ENCODE data around the gene GPR137.
A peak's percentile ranks its signal among the peaks of the same experiment; 100 is the strongest.
"Not testable (repeated sequence)": the region's sequence is repeated elsewhere in the genome, so short reads cannot be mapped to it uniquely, and the experiment has no call there.

The GPR137 gene

DNA sequence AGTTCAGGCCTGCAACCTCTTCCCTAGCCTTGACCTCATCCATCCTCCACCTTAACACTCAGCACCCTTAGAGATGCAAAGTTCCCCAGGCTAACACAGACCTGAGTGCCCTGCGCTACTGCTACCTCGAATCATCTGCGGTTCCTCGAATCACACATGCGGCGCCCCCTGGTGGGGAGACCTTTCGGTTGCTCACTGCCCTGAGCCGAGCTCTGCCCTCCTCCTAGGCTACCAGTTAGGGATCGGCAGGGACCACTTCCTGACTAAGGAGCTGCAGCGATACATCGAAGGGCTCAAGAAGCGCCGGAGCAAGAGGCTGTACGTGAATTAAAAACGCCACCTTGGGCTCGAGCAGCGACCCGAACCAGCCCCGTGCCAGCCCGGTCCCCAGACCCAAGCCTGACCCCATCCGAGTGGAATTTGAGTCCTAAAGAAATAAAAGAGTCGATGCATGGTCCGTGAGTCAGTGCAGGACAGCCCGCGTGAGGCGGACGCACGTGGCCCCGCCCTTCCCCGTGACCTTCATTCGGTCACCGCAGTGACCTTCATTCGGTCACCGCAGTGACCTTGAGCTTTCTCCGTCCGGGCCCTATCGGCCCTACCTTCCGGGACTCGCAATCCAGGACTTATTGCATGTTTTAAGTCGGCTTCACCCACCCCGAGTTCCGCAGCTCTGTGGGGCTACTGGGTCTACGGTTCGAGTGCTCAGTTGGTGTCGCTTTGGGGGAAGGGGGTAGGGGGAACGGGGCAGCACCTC lies 18.8 kb downstream of the GPR137 start:
- DNase-seq (ENCODE audit: low spot score) = peak; percentile 93

- DNase-seq (ENCODE audit: low spot score) = peak; percentile 99
These were observed 19.5 kb downstream of the GPR137 start, which contains the start of gene ESRRA for GRCh38 chr11:64305075-64305690. ESRRA (plus strand) TSS chr11:64305524; CDS start chr11:64307180, 1,656 bp downstream.

- peak; percentile 74 for DNase-seq (ENCODE audit: low spot score)
These were observed 20.3 kb downstream of the GPR137 start for GRCh38 chr11:64305691-64306562.

DNA sequence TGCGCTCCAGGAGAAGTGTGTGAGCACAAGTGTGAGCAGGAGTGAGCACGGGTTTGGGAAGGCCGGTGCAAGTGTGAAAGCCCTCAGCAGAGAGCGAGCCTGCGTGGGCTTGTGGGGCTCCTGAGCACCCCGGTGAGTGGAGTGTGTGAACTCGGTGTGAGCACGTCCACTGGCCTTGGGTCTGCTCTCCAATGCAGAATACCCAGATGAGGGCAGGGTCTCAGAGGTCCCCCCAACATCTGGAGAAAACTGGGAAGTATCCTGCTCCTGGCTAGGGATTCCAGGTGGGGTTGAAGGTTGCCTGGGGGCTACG lies 20.9 kb downstream of the GPR137 start:
- no peak for DNase-seq (ENCODE audit: low spot score)

DNA sequence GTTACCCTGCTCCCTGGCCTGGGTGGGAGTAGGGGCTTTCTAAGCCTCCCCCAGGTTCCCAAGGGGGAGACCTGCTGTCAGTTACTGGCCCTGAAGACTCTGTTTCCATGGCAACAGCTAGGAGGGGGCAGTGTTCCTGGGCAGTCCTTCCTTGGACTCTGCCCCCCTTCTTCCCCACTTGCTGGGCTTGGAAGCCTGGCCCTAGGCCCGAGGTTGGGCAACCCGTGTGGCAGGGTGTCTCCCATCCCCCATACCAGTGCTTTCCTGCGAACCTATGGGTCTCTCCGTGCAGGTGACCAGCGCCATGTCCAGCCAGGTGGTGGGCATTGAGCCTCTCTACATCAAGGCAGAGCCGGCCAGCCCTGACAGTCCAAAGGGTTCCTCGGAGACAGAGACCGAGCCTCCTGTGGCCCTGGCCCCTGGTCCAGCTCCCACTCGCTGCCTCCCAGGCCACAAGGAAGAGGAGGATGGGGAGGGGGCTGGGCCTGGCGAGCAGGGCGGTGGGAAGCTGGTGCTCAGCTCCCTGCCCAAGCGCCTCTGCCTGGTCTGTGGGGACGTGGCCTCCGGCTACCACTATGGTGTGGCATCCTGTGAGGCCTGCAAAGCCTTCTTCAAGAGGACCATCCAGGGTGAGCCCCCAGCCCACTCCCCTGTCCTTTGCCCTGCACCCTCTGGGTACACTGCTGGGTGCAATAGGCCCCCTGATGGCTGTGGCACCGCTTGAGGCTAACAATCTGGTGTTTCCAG lies 21.4 kb downstream of the GPR137 start:
- no peak for DNase-seq (ENCODE audit: low spot score)

DNA sequence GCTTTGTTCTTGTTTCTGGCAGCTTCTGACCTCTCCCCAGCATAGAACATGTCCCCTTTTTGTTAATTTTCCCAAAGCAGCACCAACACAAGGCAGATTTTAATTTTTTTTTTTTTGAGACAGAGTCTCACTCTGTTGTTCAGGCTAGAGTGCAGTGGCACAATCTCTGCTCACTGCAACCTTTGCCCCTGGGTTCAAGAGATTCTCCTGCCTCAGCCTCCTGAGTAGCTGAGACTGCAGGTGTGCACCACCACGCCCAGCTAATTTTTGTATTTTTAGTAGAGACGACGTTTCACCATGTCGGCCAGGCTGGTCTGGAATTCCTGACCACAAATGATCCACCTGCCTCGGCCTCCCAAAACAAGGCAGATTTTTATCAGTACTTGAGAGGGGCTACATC lies 22.1 kb downstream of the GPR137 start:
- DNase-seq (ENCODE audit: low spot score) = not testable (repeated sequence)

- no peak for DNase-seq (ENCODE audit: low spot score)
These were observed 27.3 kb downstream of the GPR137 start for GRCh38 chr11:64312947-64313346.

- no peak for DNase-seq (ENCODE audit: low spot score)
These were observed 28.0 kb downstream of the GPR137 start for GRCh38 chr11:64313491-64314145.

- no peak for DNase-seq (ENCODE audit: low spot score)
These were observed 28.6 kb downstream of the GPR137 start for GRCh38 chr11:64314146-64314804.

- DNase-seq (ENCODE audit: low spot score) = no peak
These were observed 29.3 kb downstream of the GPR137 start for GRCh38 chr11:64314805-64315561.

- DNase-seq (ENCODE audit: low spot score) = not testable (repeated sequence)
These were observed 30.2 kb downstream of the GPR137 start for GRCh38 chr11:64315667-64316526.

DNA sequence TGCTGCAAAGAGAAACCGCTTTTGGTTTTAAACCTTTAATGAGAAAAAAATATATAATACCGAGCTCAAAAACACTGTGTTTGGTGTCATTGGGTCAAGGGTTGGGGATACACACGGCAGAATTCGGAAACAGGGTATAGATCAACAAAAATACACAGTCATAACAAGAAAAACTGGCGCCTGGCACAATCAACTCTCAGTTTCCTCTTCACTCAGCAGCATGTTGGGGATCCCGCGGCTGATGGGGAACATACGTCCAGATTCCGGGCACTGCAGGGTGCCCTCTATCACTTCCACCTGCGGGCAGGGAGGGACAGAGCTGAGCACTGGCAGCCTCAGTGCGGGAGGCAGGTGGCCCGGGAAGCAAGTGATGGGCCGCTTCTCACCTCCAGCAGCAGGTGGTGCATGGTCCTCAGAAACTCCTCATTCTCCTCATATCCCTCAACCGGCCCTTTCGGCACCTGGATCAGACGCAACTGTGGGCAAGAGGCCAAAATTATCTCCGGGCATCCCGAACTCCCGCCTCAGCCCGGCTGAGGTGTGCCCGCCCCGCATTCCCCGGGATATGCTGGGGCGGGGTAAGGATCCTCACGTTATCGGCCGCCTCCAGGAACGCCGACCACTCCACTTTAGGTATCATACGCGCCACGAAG lies 31.1 kb downstream of the GPR137 start:
- DNase-seq (ENCODE audit: low spot score) = peak; percentile 87

GRCh38 chr11:64317325-64317960 lies 31.8 kb downstream of the GPR137 start, which contains the start of gene TRMT112:
TRMT112 (minus strand) TSS chr11:64317559; CDS start chr11:64317526, 33 bp downstream.
- peak; percentile 100 for DNase-seq (ENCODE audit: low spot score)

DNA sequence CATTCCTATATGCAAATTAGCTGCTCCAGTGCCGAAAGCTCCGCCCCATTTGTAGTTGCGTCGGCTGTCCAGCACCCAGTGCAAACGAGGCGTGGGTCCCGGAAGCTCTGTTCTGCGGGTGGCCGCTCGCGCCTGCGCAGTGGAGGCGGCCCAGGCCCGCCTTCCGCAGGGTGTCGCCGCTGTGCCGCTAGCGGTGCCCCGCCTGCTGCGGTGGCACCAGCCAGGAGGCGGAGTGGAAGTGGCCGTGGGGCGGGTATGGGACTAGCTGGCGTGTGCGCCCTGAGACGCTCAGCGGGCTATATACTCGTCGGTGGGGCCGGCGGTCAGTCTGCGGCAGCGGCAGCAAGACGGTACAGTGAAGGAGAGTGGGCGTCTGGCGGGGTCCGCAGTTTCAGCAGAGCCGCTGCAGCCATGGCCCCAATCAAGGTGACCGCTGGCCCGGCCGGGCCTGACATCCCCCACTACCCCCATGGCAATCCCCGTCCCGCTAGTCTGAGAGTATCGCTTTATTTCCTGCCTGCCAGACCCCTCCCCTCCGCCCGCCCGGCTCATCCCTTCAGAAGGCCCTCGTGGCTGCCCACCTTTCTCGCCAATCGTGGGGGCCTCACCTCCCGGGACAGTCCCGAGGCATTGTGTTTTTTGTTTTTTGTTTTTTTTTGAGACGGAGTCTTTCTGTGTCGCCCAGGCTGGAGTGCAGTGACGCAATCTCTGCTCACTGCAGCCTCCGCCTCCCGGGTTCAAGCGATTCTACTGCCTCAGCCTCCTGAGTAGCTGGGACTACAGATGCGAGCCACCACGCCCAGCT lies 32.5 kb downstream of the GPR137 start, which contains the start of gene PRDX5:
TSS of gene PRDX5 (plus strand) at position 161 of the 805 bp plus-strand sequence. CDS start at position 256, 95 bp downstream.
- peak; percentile 97 for DNase-seq (ENCODE audit: low spot score)

DNA sequence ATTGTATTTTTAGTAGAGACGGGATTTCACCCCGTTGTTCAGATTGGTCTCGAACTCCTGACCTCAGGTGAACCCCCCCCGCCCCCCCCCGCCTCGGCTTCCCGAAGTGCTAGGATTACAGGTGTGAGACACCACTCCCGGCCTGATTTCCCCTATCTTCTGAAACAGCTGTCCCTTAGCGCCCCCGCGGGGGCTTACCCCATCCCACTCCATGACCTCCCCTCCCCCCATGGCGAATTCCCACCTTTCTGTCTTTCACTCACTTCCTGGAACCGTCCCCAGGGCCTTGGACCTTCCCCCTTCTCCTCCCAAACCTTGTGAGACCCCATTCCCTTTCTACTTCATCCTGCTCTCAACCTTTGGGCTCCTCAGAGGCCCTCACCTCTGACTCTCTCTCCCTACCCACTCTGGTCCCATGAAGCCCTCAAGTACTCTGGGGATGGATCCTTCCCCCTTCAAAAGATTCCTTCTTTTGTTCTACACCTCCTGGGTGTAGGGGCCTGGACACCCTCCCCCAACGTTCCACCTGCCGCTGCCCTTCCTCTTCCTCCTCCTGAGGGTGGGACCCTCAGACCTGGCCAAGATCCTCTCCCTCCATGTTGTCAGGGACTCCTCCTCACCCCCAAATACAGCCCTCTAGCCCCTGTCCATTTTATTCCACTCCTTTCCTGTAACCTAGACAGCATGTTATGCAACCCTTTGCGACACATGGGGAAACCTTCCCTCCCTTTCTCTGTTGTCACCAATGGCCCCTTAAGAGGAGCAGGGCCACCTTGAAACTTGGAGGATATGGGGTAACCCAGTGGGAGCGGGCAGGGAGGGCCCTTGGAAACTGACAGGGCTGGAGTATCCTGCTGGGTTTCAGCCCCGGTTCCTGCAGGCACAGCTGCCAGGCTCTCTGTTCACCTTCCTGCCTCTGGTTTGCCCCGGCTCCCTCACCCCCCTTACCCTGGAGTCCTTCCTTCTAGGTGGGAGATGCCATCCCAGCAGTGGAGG lies 33.4 kb downstream of the GPR137 start:
- DNase-seq (ENCODE audit: low spot score) = no peak

DNA sequence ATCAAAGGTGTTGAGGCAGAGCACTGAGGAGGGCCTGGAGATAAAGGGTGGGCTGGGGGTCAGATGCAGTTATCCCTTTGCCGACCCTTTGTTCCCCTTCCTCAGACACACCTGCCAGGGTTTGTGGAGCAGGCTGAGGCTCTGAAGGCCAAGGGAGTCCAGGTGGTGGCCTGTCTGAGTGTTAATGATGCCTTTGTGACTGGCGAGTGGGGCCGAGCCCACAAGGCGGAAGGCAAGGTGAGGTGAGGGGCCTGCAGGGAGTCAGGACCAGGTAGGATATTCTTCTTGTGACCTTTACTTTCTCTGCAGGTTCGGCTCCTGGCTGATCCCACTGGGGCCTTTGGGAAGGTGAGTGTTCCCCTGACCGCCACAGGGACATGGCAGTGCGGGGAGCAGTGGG lies 34.9 kb downstream of the GPR137 start:
- DNase-seq (ENCODE audit: low spot score) = no peak
